ENCODE data around the gene CTF1. TPM values are rescaled to one million over a fixed set of nuclear protein-coding genes. Genes with fewer than 3 reads are reported as not detected.

The CTF1 gene
- total and polyA plus RNA-seq, 4 donors = 3.3 to 9.8 (median 5.2) TPM

GRCh38 chr16:30922420-30922959 lies 26.1 kb downstream of the CTF1 start:
- Histone ChIP-seq H3K27ac (ENCODE audit: low read depth in 1 of 2, low read length in 1 of 2) (peak overlapping the region; percentile 80 to 92), H3K4me1 (ENCODE audit: control insufficient read depth in 5 of 5, insufficient read depth in 5 of 5, low read length in 5 of 5) (peaks cover 0 to 8% (median 4%) of the 10 kb centered on the region in 5 donors), H3K4me3 (peak overlapping the region; percentile 40), H3K27me3 (ENCODE audit: control insufficient read depth in 3 of 3, insufficient read depth in 3 of 3, low read length in 2 of 3) (no peaks in the 10 kb centered on the region), H3K9me3 (ENCODE audit: control insufficient read depth in 4 of 4, insufficient read depth in 3 of 4, low read length in 3 of 4) (no peaks in the 10 kb centered on the region), H3K9ac (ENCODE audit: insufficient read depth in 1 of 2, low read length in 2 of 2) (peak overlapping the region; percentile 72 to 100), H3K36me3 (ENCODE audit: control insufficient read depth in 4 of 4, insufficient read depth in 4 of 4, low read length in 4 of 4) (peaks cover 0 to 8% (median 4%) of the 10 kb centered on the region in 4 donors)
- TF ChIP-seq, protein P1, sequence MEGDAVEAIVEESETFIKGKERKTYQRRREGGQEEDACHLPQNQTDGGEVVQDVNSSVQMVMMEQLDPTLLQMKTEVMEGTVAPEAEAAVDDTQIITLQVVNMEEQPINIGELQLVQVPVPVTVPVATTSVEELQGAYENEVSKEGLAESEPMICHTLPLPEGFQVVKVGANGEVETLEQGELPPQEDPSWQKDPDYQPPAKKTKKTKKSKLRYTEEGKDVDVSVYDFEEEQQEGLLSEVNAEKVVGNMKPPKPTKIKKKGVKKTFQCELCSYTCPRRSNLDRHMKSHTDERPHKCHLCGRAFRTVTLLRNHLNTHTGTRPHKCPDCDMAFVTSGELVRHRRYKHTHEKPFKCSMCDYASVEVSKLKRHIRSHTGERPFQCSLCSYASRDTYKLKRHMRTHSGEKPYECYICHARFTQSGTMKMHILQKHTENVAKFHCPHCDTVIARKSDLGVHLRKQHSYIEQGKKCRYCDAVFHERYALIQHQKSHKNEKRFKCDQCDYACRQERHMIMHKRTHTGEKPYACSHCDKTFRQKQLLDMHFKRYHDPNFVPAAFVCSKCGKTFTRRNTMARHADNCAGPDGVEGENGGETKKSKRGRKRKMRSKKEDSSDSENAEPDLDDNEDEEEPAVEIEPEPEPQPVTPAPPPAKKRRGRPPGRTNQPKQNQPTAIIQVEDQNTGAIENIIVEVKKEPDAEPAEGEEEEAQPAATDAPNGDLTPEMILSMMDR (IDR thresholded peaks at IDR 0.05; ENCODE audit: control extremely low read depth, extremely low read depth) = no peak
- 0 to 1% methylated on average over 42 of the region's 42 CpGs for WGBS, 2 donors
- DNase-seq = peak; percentile 100
- ATAC-seq (ENCODE audit: insufficient read depth, low FRiP score) = peak; percentile 90

DNA sequence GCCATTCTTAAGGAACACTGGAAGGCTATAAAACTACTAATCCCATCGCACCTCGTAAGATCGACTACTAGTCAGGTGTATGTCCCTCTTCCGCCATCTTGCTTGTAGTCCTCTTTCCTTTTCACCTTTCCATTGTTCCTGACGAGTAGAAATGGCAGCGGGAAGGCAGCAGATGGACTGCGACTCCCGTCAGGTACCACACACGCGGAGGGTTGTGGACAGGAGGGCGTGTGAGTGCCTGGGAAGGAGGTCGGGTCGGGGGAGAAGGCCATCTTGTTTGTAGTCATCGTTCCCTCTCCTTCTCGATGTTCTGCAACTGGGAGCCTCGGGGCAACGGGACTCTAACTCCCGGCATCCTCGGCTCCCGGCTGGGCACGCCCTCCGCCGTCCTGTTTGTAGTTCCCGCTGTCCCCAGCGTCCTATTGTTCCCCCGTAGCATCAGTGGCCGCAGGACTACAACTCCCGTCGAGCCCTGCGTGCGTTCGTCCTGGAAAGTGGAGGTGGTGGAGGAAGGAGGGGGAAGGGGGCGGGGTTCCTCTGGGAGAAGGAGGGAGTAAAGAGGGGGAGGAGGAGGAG lies 26.6 kb downstream of the CTF1 start:
- TF ChIP-seq, protein P1 (IDR thresholded peaks at IDR 0.05; ENCODE audit: control extremely low read depth, extremely low read depth) = no peak
- ATAC-seq (ENCODE audit: insufficient read depth, low FRiP score) (peak; percentile 79), DNase-seq (peak; percentile 100)
- peaks cover 0 to 8% (median 7%) of the 10 kb centered on the region in 5 donors for H3K4me1 ChIP-seq (ENCODE audit: control insufficient read depth in 5 of 5, insufficient read depth in 5 of 5, low read length in 5 of 5)
- peak overlapping the region; percentile 34 for H3K4me3 ChIP-seq
- H3K9me3 ChIP-seq (ENCODE audit: control insufficient read depth in 4 of 4, insufficient read depth in 3 of 4, low read length in 3 of 4) = no peaks in the 10 kb centered on the region
- 0 to 1% methylated on average over 31 to 33 of the region's 33 CpGs for WGBS, 2 donors
- H3K27me3 ChIP-seq (ENCODE audit: control insufficient read depth in 3 of 3, insufficient read depth in 3 of 3, low read length in 2 of 3) = no peaks in the 10 kb centered on the region
- peaks cover 0 to 8% (median 4%) of the 10 kb centered on the region in 4 donors for H3K36me3 ChIP-seq (ENCODE audit: control insufficient read depth in 4 of 4, insufficient read depth in 4 of 4, low read length in 4 of 4)
- H3K27ac ChIP-seq (ENCODE audit: low read depth in 1 of 2, low read length in 1 of 2) = peak overlapping the region; percentile 80 to 92
- peak overlapping the region; percentile 72 to 100 for H3K9ac ChIP-seq (ENCODE audit: insufficient read depth in 1 of 2, low read length in 2 of 2)

DNA sequence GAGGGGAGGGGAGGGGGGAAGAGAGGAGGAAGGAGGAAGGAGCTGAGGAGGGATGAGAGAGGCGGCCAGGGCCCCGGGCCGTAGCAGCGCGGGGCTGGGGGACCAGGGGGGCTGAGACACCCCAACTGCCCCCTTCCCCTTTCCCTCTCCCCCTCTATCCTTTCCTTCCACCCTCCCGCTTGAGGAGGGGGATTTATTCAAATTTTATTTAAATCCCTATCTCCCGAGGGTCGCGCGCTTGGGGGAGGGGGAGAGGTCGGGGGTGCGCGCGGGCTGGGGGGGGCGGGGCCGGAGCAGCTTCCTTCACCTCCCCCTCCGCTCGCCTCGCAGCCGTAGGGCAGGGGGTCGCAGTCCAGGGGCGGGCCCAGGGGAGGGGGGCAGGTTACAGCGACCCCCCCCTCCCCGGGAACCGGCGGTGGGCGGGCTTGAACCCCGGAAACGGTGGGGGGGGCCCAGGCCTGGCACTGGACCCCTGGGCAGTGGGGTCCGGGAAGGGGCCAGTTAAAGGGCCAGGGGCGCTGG lies 27.2 kb downstream of the CTF1 start, which contains the start of gene FBXL19:
FBXL19 (plus strand) TSS at position 19 of the 522 bp plus-strand sequence. CDS start 2,183 bp downstream, outside the sequence.
- Histone ChIP-seq H3K27me3 (ENCODE audit: control insufficient read depth in 3 of 3, insufficient read depth in 3 of 3, low read length in 2 of 3) (no peaks in the 10 kb centered on the region), H3K9ac (ENCODE audit: insufficient read depth in 1 of 2, low read length in 2 of 2) (peak within 1 kb of the TSS; percentile 72 to 100), H3K27ac (ENCODE audit: low read depth in 1 of 2, low read length in 1 of 2) (peak within 1 kb of the TSS; percentile 80 to 92), H3K4me1 (ENCODE audit: control insufficient read depth in 5 of 5, insufficient read depth in 5 of 5, low read length in 5 of 5) (peaks cover 0 to 8% (median 7%) of the 10 kb centered on the region in 5 donors), H3K36me3 (ENCODE audit: control insufficient read depth in 4 of 4, insufficient read depth in 4 of 4, low read length in 4 of 4) (peaks cover 0 to 10% (median 5%) of the 10 kb centered on the region in 4 donors), H3K9me3 (ENCODE audit: control insufficient read depth in 4 of 4, insufficient read depth in 3 of 4, low read length in 3 of 4) (no peaks in the 10 kb centered on the region), H3K4me3 (peak within 1 kb of the TSS; percentile 53)
- no peak for ATAC-seq (ENCODE audit: insufficient read depth, low FRiP score)
- TF ChIP-seq, protein P1 (IDR thresholded peaks at IDR 0.05; ENCODE audit: control extremely low read depth, extremely low read depth) = no peak
- peak in 1 of 3 donors; percentile 79 for DNase-seq
- WGBS, 2 donors = 1% methylated on average over 24 to 31 of the region's 31 CpGs

Data from lung (tissue), 12 donors.